Measurements from ENCODE around the gene SNAPC1.

DNA sequence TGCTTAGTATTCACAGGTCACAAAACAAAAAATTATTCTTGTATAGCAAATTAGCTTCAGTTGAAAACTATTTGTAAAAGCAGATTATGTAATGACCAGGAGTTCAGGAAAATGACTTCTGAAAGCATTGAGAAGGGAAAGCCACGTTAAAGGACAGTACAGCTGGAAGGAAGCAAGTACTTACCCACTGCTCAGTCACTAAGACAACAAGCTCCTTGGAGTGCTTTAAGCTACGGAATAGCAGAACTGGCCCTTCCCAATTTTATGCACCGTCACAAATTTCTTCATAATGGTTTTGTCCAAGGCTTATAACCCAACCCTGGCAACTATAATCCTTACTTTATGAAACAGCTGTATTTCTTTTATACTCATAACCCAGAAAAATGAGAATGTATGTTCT lies 13.0 kb upstream of the SNAPC1 start:
- TF ChIP-seq POLR2A (IDR thresholded peaks at IDR 0.05; ENCODE audit: low read depth, low read length): no peak
- no peak for TF ChIP-seq CTCF (IDR thresholded peaks at IDR 0.05; ENCODE audit: extremely low read depth in 1 of 2, insufficient read depth in 1 of 2, low read depth in 1 of 2, low read length in 2 of 2)
- no peak for TF ChIP-seq EZH2 (IDR thresholded peaks at IDR 0.05; ENCODE audit: borderline replicate concordance, low read depth, low read length, severe bottlenecking)
- no peak for TF ChIP-seq MAX (IDR thresholded peaks at IDR 0.05; ENCODE audit: insufficient read depth, insufficient read length)
- peak; percentile 23 for TF ChIP-seq POLR2AphosphoS5 (IDR thresholded peaks at IDR 0.05; ENCODE audit: insufficient read depth, low read depth, low read length)
- TF ChIP-seq GATA2 (IDR thresholded peaks at IDR 0.05; ENCODE audit: insufficient read depth, insufficient read length, low read depth, low read length): no peak

Measured in endothelial cell of umbilical vein (primary cell).